MCF 10A (cell line): ENCODE results near the gene ZC3HAV1L. TPM values are rescaled to one million over a fixed set of nuclear protein-coding genes. Genes with fewer than 3 reads are reported as not detected.
A peak's percentile ranks its signal among the peaks of the same experiment; 100 is the strongest.
"Not testable (repeated sequence)": the region's sequence is repeated elsewhere in the genome, so short reads cannot be mapped to it uniquely, and the experiment has no call there.

Source experiments
- BruUV-seq: library from RNA; stranded (reverse); fragments of 400-500 nt; replicated peaks from 2 replicates; lab custom pipeline; 2021; lab: Mats Ljungman, UMichigan
- CTCF ChIA-PET: fragments of 300-600 bp; sonication (Branson Sonifier 250); formaldehyde crosslinking; extraction: SDS; loops from one replicate; lab custom pipeline; 2021; ENCODE audit warnings: antibody characterized with exemption, inconsistent platforms; lab: Yijun Ruan, JAX
- POLR2A ChIA-PET: fragments of 300-600, 350-650 bp; sonication (Branson Sonifier 250); formaldehyde crosslinking; extraction: SDS; loops from one replicate; lab custom pipeline; 2020; ENCODE audit warnings: antibody characterized with exemption, inconsistent platforms; lab: Yijun Ruan, JAX
- DNase-seq: peaks from one replicate; pipeline ENCODE4 v3.0.0-alpha.2; 2018; ENCODE audit not compliant: unreplicated experiment
- H3K27ac Mint-ChIP-seq: one replicate; pipeline ENCODE4 v1.8.0; 2022; ENCODE audit warnings: mild to moderate bottlenecking, low read depth, mixed read lengths; ENCODE audit not compliant: unreplicated experiment
- H3K27me3 Mint-ChIP-seq: one replicate; pipeline ENCODE4 v1.8.0; 2022; ENCODE audit warnings: mixed read lengths; ENCODE audit not compliant: insufficient read depth, unreplicated experiment
- H3K36me3 Mint-ChIP-seq: one replicate; pipeline ENCODE4 v1.8.0; 2022; ENCODE audit warnings: mild to moderate bottlenecking, moderate library complexity, mixed read lengths; ENCODE audit not compliant: insufficient read depth, unreplicated experiment
- H3K4me1 Mint-ChIP-seq: one replicate; pipeline ENCODE4 v1.8.0; 2022; ENCODE audit warnings: mixed read lengths; ENCODE audit not compliant: insufficient read depth, unreplicated experiment
- H3K4me3 Mint-ChIP-seq: one replicate; pipeline ENCODE4 v1.8.0; 2022; ENCODE audit warnings: mild to moderate bottlenecking, moderate library complexity, mixed read lengths; ENCODE audit not compliant: unreplicated experiment
- H3K9me3 Mint-ChIP-seq: one replicate; pipeline ENCODE4 v1.8.0; 2022; ENCODE audit warnings: mixed read lengths; ENCODE audit not compliant: unreplicated experiment
- CTCF ChIP-seq: fragments of 200-600 bp; IDR thresholded peaks from one replicate; pipeline ENCODE4 v1.8.0; 2022; ENCODE audit warnings: antibody characterized with exemption, mild to moderate bottlenecking; ENCODE audit not compliant: unreplicated experiment
- intact Hi-C: fragments of 100-400 bp; cut with micrococcal nuclease; formaldehyde crosslinking; loops from 2 replicates; pipeline ENCODE4 v1.14.1; 2022
- total RNA-seq: library from RNA; stranded (reverse); gene quantifications from 2 replicates; pipeline ENCODE4 v1.2.3, GENCODE V29; 2022

ZC3HAV1L gene
- total RNA-seq, 1 experiment from 2014 or later = 10.9 TPM

DNA sequence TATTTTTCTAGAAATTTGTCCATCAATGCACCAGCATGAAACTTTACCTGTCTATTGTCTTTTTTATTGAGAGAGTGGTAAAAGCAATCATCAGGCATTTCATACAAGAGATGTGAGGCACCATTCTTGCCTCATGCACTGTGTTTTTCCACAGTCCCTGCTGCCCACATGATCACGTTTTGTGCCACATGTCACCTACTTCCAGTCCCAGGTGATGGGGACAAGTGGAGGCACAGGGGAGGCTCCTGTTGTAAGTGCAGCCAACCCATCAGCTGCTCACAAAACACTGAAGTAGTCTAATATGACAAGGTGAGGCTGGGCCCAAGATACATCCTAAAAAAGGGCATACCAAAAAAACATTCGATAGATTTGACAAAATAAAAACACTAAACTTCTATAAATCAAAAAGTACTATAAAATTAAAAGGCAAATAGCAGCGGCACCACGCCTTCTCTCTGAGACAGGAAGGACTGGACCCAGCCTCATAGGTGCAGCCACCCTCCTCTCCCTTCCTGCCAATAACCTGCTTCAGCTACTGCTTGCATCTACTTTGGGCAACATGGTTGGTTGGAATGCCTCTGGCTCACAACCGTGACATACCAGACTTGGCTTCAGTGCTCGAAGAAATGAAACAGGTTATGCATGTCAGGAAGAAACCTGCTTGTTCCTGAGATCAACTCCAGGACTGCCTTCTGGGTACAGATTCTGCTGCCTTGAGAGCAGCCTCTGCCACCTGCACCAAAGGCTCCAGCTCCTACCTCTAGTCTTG, 2.3 kb downstream of the ZC3HAV1L start:
- ChIA-PET CTCF (interaction anchor here (0.9 to 4.5 kb wide), 3 partner anchors 12 to 26 kb away, joined by 3 to 34 read pairs (median 3); no protein-coding TSS in a partner anchor), POLR2A (interaction anchor here (0.6 to 1.8 kb wide), 4 partner anchors 8 to 100 kb away, joined by 3 to 5 read pairs (median 4); a partner anchor contains a TSS)
- Mint-ChIP-seq H3K27me3 (no peaks in the 10 kb centered on the region), H3K4me1 (peaks cover 21% of the 10 kb centered on the region), H3K27ac (no peak overlapping the region), H3K9me3 (no peaks in the 10 kb centered on the region), H3K36me3 (peaks cover 42% of the 10 kb centered on the region), H3K4me3 (peak overlapping the region; percentile 73)
- intact Hi-C loops = no loop called here
- no peak for DNase-seq
- no peak for TF ChIP-seq CTCF
- no TSS peak for BruUV-seq

- ChIA-PET CTCF (interaction anchor here (4.5 kb wide), 1 partner anchor 15 kb away, joined by 34 read pairs; no protein-coding TSS in a partner anchor), POLR2A (interaction anchor here (0.6 kb wide), 1 partner anchor 400 kb away, joined by 3 read pairs; no protein-coding TSS in a partner anchor)
- BruUV-seq = no TSS peak
- Mint-ChIP-seq H3K27ac (no peak overlapping the region), H3K4me1 (peaks cover 19% of the 10 kb centered on the region), H3K4me3 (no peak overlapping the region), H3K9me3 (no peaks in the 10 kb centered on the region), H3K36me3 (peaks cover 51% of the 10 kb centered on the region), H3K27me3 (no peaks in the 10 kb centered on the region)
- DNase-seq = no peak
- TF ChIP-seq CTCF = no peak
- intact Hi-C loops = no loop called here
These were observed 3.4 kb downstream of the ZC3HAV1L start for GRCh38 chr7:139032473-139032872.

DNA sequence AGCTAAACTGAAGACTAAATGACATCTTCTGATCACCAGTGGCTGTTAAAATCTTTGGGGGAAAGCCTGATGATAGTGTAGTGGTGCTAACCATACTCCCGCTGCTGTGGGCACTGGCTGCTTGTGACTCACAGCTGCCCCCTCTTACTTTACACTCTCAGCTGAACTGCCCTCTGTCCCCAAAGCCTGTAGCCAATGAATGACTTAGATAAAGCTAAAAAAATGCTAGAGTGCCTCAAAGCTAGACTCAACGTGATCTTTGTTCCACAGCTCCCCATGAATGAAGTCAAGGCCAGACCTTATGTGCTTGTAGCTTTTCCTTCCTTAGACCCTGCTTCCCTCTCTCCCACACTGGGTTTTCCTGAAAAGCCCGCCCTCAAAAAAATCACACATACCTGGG, 6.5 kb downstream of the ZC3HAV1L start:
- H3K36me3 Mint-ChIP-seq = peaks cover 75% of the 10 kb centered on the region
- peaks cover 8% of the 10 kb centered on the region for H3K4me1 Mint-ChIP-seq
- CTCF ChIA-PET = interaction anchor here (4.5 kb wide), 1 partner anchor 12 kb away, joined by 34 read pairs; no protein-coding TSS in a partner anchor
- H3K4me3 Mint-ChIP-seq = no peak overlapping the region
- H3K9me3 Mint-ChIP-seq = no peaks in the 10 kb centered on the region
- no peak overlapping the region for H3K27ac Mint-ChIP-seq
- POLR2A ChIA-PET = interaction anchor here (0.5 to 1.0 kb wide), 2 partner anchors 202 to 245 kb away, joined by 3 read pairs; partner anchors contain the start of gene UBN2
- intact Hi-C loops = no loop called here
- DNase-seq = no peak
- TF ChIP-seq CTCF = no peak
- no TSS peak for BruUV-seq
- no peaks in the 10 kb centered on the region for H3K27me3 Mint-ChIP-seq

- Mint-ChIP-seq H3K4me3 (no peak overlapping the region), H3K4me1 (no peaks in the 10 kb centered on the region), H3K27ac (no peak overlapping the region), H3K36me3 (peaks cover 82% of the 10 kb centered on the region), H3K27me3 (no peaks in the 10 kb centered on the region), H3K9me3 (no peaks in the 10 kb centered on the region)
- ChIA-PET POLR2A (no interaction called here), CTCF (interaction anchor here (0.6 to 3.4 kb wide), 6 partner anchors 9 to 73 kb away, joined by 3 to 20 read pairs (median 3); no protein-coding TSS in a partner anchor)
- intact Hi-C loops = no loop called here
- DNase-seq = no peak
- BruUV-seq = no TSS peak
- TF ChIP-seq CTCF = no peak
These were observed 9.3 kb downstream of the ZC3HAV1L start for GRCh38 chr7:139026551-139026950.

GRCh38 chr7:139025861-139026260, 10.0 kb downstream of the ZC3HAV1L start:
- H3K27ac Mint-ChIP-seq, H3K4me1 Mint-ChIP-seq, BruUV-seq, H3K27me3 Mint-ChIP-seq, DNase-seq, H3K4me3 Mint-ChIP-seq, H3K9me3 Mint-ChIP-seq, intact Hi-C loops: not testable (repeated sequence)
- ChIA-PET CTCF (interaction anchor here (0.6 to 3.4 kb wide), 4 partner anchors 9 to 62 kb away, joined by 3 to 20 read pairs (median 5); no protein-coding TSS in a partner anchor), POLR2A (interaction anchor here (0.6 to 2.0 kb wide), 2 partner anchors 9 to 33 kb away, joined by 3 to 4 read pairs; no protein-coding TSS in a partner anchor)
- peaks cover 79% of the 10 kb centered on the region for H3K36me3 Mint-ChIP-seq
